Midbrain (tissue), 1 donor: Measurements from ENCODE around the gene FBXW7.

ENCODE experiments used
- DNase-seq: peaks from one replicate; lab custom pipeline; 2025; lab: John Stamatoyannopoulos, UW

The FBXW7 gene

DNA sequence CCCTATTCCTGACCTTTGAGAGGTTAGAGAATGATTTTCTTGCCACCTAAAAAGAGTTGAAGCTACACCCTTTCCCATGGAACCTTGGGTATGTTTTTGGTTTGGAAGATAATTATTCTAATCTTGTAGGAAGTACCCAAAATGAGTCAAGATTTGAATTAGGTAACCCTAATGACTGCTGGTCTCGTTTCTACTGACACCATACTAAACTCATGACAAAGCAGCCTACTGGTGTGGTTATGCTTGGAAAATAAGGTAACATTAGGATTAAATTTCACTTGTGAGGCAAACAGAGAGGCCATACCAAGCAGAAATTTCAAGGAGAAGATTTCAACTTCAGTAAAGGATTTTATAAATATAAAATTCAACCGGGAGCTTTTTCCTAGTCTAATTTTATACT, 107.9 kb downstream of the FBXW7 start:
- DNase-seq, result no peak

- no peak for DNase-seq
Observed at GRCh38 chr4:152424977-152425376, 110.9 kb downstream of the FBXW7 start.

DNA sequence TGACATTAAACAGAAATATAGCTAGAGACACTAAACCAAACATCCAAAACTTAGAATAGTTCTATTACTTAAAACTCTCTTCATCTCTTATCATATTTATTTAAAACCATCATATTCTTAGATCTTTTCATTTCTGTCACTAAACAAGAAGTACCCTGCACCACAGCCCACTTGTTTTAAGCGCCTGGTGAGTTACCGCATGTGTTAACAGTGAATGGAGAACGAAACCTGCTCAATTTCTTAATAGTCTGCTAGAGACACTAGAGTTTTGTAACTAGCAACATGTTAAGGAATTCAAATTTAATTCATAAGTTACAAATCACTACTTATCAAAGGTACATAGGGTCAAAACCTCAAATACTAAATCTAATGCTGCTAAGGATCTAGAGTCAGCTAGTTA, 111.5 kb downstream of the FBXW7 start:
- DNase-seq, result no peak

DNA sequence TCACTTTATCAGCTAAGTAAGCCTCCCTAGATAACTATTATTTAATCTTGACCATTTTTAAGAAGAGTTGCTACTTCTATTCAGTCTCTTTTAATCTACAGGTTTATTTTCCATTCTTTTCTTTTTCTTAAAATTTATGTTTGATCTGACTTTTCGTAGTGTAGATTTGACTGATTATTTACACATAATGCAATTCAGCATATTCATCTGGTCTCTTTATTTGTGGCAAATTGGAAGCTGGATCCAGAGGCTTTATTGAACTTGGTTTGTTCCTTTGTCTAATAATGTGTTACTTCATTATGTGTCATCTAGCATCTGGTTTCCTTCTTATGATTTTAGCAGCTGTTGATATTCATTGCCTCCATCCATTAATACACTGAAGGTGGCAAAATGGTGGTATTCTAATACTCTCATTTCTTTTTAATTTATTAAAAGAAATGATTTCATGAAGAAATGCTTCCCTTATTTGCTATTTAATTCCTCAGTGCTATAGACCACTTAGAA, 113.0 kb downstream of the FBXW7 start:
- no peak for DNase-seq

DNA sequence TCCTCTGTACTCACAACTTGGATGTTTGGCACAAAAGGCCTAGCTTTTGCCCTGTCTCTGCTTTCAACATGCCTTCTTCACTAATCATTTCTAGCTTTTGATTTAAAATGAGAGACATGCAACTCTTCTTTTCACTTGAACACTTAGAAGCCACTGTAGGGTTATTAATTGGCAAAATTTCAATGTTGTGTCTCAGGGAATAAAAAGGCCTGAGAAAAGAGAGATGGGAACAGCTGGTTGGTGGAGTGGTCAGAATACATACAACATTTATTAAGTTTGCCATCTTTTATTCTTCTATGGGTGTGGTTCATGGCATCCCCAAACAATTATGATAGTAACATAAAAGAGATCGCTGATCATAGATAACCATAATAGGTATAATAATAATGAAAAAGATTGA, 114.3 kb downstream of the FBXW7 start:
- no peak for DNase-seq

DNA sequence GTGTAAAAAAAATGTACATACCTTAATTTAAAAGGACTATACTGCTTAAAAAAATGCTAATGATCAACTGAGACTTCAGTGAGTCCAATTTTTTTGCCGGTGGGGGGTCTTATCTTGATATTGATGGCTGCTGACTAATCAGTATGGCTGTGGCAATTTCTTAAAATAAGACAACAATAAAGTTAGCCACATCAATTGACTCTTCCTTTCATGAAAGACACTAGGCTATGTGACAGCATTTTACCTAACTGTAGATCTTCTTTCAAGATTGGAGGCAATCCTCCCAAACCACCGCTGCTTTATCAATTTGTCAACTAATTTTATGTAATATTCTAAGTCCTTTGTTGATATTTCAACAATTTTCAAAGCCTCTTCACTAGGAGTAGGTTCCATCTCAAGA, 116.1 kb downstream of the FBXW7 start:
- DNase-seq, result no peak

DNA sequence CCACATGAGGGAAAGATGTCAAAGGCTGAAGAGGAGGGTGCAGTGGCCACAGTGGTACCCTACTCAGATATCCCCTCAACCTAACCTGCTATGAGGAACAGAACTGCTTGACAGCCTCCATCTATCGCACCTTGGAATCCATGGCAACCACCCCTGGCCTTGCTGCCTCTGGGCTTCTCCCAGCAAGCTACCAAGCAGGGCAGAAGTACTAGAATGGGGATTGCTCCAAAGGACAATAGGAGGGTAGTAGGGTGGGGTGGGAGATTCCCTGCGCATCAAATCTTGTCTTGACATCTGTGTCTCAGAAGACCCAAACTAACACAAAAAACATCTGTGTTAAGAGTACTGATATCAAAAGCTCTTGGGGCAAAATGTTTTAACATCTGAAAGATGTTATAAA, 118.2 kb downstream of the FBXW7 start:
- DNase-seq, result no peak

GRCh38 chr4:152415980-152416379, 119.9 kb downstream of the FBXW7 start:
- no peak for DNase-seq

DNA sequence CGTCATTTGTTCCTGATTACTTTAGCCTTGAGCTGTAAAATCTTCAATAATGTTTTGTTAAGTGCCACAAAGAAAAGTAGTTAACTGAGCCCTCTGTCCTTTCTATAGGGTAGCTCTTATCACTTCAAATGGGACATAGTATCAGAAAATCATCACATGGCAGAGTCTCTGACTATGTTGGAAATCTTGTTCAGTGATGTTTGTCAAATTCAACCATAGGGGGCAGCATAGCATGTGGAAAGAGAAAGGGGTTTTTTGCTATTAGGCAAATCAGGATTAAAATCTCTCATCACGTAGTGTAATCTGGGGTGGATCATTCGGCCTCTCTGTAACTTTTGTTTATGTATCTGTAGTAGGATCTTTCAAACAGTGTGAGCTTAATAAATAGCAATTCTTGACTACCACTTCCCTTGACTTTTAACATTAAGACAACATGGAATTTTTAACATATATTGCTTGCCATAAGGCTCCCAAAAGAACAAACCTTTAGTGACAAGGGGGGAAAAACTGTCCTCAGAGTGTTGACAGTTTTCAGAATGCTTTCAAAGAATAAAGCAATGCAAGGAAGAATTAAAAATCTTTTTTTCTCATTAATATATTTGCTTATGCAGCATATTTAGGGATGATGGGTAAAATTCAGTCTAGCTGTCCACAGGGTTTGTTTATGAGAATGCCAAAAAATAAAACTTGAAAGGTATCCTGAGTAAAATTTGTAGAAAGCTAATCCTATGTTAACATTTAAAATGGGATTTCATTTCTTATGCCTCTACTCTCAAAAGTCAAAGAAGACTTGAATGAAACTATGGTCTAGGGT, 127.2 kb downstream of the FBXW7 start:
- peak; percentile 34 for DNase-seq

- no peak for DNase-seq
Observed at GRCh38 chr4:152401424-152401823, 134.5 kb downstream of the FBXW7 start.

DNA sequence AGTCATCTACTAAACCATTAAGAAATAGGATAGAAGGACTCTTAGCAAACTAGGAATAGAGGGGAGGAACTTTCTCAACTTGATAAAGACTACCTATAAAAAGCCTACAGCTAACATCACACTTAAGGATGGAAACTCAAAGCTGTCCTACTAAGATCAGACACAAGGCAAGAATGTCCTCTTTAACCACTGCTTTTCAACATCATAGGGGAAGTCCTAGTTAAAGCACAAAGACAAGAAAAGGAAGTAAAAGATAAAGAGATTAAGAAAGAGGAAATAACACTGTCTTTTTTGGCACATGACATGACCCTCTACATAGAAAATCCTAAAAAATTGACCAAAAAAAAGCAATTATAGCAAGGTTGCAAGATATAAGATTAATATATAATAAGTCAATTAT, 136.6 kb downstream of the FBXW7 start:
- DNase-seq, result no peak

GRCh38 chr4:152398060-152398459, 137.8 kb downstream of the FBXW7 start:
- DNase-seq, result no peak

- no peak for DNase-seq
Observed at GRCh38 chr4:152394791-152395190, 141.1 kb downstream of the FBXW7 start.

GRCh38 chr4:152392079-152392478, 143.8 kb downstream of the FBXW7 start:
- DNase-seq, result no peak

DNA sequence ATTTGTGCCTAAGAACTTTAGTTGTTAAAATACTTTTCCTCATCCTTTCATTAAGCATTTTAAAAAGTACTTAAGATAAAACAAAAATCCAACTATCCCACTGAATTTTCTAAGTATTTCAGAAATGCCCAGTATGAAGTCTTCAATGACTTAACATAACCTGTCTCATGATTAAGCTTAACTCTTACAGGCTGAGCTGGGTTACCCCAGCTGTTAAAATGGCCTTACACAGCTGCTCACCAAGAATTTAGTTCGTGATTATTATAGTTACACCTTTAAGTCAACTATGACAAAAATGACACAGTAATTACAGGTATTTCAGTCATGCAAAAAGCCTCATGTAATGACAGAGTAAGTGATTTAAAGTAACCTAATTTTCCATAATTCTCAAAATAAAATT, 145.7 kb downstream of the FBXW7 start:
- no peak for DNase-seq

- no peak for DNase-seq
Observed at GRCh38 chr4:152389359-152389758, 146.5 kb downstream of the FBXW7 start.

GRCh38 chr4:152385551-152385950, 150.3 kb downstream of the FBXW7 start:
- no peak for DNase-seq

GRCh38 chr4:152382057-152382785, 153.7 kb downstream of the FBXW7 start:
- no peak for DNase-seq

GRCh38 chr4:152380919-152381318, 155.0 kb downstream of the FBXW7 start:
- no peak for DNase-seq

DNA sequence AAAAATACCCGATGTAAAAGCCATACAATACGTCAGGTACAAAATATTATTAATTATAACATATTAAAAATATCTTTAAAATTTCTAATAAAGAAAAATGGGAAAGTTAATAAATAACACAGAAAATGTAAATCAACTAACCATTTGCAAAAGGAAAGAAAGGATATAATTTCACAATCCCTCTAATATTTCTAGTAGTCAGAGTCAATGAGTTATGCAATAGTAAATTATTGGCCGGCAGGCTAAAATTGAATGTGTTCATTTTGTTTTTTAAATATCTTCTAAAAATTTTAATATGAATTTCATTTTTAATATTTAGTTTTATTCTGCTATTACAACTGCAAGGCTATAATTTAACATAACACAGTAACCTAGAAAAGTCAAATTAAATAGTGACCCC, 155.7 kb downstream of the FBXW7 start:
- DNase-seq, result no peak

GRCh38 chr4:152374606-152375285, 161.1 kb downstream of the FBXW7 start:
- no peak for DNase-seq

DNA sequence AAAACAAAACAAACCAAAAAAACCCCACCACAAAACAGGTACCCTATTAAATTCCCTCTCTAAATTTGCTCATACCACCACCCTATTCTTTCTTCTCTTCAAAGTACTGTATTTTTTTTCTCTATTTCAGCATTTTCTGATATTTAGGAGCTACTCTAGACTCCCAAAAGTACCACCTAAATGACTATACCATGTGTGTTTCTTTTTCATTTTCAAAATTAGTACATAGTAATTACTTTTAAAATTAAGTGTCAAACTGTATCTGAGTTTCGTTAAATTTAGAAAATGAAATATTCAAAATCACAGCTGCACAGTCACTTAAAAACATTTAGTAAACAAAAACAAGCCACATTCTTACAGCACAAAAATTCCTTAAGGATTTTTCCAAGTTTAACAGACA, 161.7 kb downstream of the FBXW7 start:
- DNase-seq, result no peak

GRCh38 chr4:152372444-152372843, 163.4 kb downstream of the FBXW7 start:
- no peak for DNase-seq
